DOHH2 (cell line): ENCODE results near the gene KLK15.
A peak's percentile ranks its signal among the peaks of the same experiment; 100 is the strongest.

ENCODE experiments used
- H3F3A ChIP-seq: fragments of 200-600 bp; sonication (generic), shearing (Covaris generic); 2 replicates; pipeline ENCODE4 v1.6.0; 2016; ENCODE audit warnings: antibody characterized with exemption, mild to moderate bottlenecking; ENCODE audit not compliant: control insufficient read depth, insufficient read depth
- H3K27ac ChIP-seq: fragments of 200-600 bp; sonication (generic); 2 replicates; pipeline ENCODE4 v1.5.1; 2014; ENCODE audit warnings: low read depth, mild to moderate bottlenecking, low read length, moderate library complexity
- H3K27me3 ChIP-seq: fragments of 200-600 bp; sonication (generic); 2 replicates; pipeline ENCODE4 v1.6.1; 2014; ENCODE audit warnings: mild to moderate bottlenecking, low read length, mixed read lengths; ENCODE audit not compliant: control insufficient read depth
- H3K36me3 ChIP-seq: fragments of 200-600 bp; sonication (generic); 2 replicates; pipeline ENCODE4 v1.6.1; 2014; ENCODE audit warnings: mild to moderate bottlenecking, low read length, moderate library complexity, mixed read lengths; ENCODE audit not compliant: control insufficient read depth
- H3K4me1 ChIP-seq: fragments of 200-600 bp; sonication (generic); 2 replicates; pipeline ENCODE4 v1.6.1; 2014; ENCODE audit warnings: mild to moderate bottlenecking, low read length, mixed read lengths; ENCODE audit not compliant: control insufficient read depth
- H3K4me2 ChIP-seq: fragments of 200-600 bp; sonication (generic); 2 replicates; pipeline ENCODE4 v1.6.0; 2014; ENCODE audit warnings: mild to moderate bottlenecking, low read length, moderate library complexity
- H3K4me3 ChIP-seq: fragments of 200-600 bp; sonication (generic); 2 replicates; pipeline ENCODE4 v1.5.1; 2014; ENCODE audit warnings: mild to moderate bottlenecking, low read length, mixed read lengths
- H3K79me2 ChIP-seq: fragments of 200-600 bp; sonication (generic); 2 replicates; pipeline ENCODE4 v1.6.1; 2014; ENCODE audit warnings: mild to moderate bottlenecking, low read length, mixed read lengths; ENCODE audit not compliant: control insufficient read depth
- H3K9me2 ChIP-seq: fragments of 200-600 bp; sonication (generic); replicated peaks from 2 replicates; pipeline ENCODE4 v1.6.1; 2014; ENCODE audit warnings: mild to moderate bottlenecking, low read length, mixed read lengths; ENCODE audit not compliant: control insufficient read depth
- H3K9me3 ChIP-seq: fragments of 200-600 bp; sonication (generic); 2 replicates; pipeline ENCODE4 v1.6.1; 2014; ENCODE audit warnings: antibody characterized with exemption, low read length, mixed read lengths; ENCODE audit not compliant: control insufficient read depth, insufficient read depth
- H4K20me1 ChIP-seq: fragments of 200-600 bp; sonication (generic); 2 replicates; pipeline ENCODE4 v1.6.0; 2014; ENCODE audit warnings: low read depth, mild to moderate bottlenecking, antibody characterized with exemption, low read length, moderate library complexity; ENCODE audit not compliant: control insufficient read depth, insufficient read depth
- EZH2phosphoT487 ChIP-seq: fragments of 200-600 bp; sonication (generic); IDR thresholded peaks from 2 replicates; pipeline ENCODE4 v1.6.1; 2017; ENCODE audit warnings: borderline replicate concordance, mild to moderate bottlenecking, antibody characterized with exemption, low read length, moderate library complexity, mixed read lengths
- TF ChIP-seq, protein P1 (sequence below): fragments of 200-600 bp; sonication (generic); IDR thresholded peaks from one replicate; pipeline ENCODE4 v1.5.1; 2014; ENCODE audit warnings: antibody characterized with exemption, mild to moderate bottlenecking, low read depth, low read length; ENCODE audit not compliant: poor library complexity, severe bottlenecking

KLK15 gene

GRCh38 chr19:50821622-50822021 is 11.8 kb downstream of the KLK15 start:
- Histone ChIP-seq H3K36me3 (no peaks in the 10 kb centered on the region), H3K27me3 (peaks cover 18% of the 10 kb centered on the region)

DNA sequence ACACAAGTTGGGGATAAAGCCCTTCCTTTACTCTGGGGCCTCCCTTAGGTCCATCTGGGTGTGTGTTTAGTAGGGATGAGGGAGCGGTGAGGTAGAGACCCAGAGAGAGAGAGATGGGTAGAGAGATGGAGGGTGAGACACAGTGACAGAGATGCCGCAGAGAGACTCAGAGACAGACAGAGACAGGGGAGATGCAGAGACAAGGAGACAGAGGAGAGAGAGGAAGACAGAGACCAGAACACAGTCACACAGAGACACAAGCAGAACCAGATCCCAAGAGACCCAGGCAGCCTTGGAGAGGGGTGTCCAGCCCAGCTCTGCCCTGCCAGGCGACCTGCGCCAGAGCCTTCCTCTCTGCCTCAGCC is 12.1 kb downstream of the KLK15 start:
- peak overlapping the region; percentile 93 for H3K4me2 ChIP-seq
- H3K27me3 ChIP-seq: peaks cover 18% of the 10 kb centered on the region

More at GRCh38 chr19:50821622-50822021, 11.8 kb downstream of the KLK15 start:
- H3F3A ChIP-seq: peaks cover 4% of the 10 kb centered on the region; the same call in 1 of the 2 replicates
- peaks cover 53% of the 10 kb centered on the region for H3K4me1 ChIP-seq
- no peak overlapping the region; the same call in 1 of the 2 replicates for H3K4me3 ChIP-seq
- no peaks in the 10 kb centered on the region for H3K9me2 ChIP-seq
- peak overlapping the region; percentile 93 for H3K4me2 ChIP-seq
- no peaks in the 10 kb centered on the region for H3K79me2 ChIP-seq
- no peak for TF ChIP-seq EZH2phosphoT487
- TF ChIP-seq, protein P1, sequence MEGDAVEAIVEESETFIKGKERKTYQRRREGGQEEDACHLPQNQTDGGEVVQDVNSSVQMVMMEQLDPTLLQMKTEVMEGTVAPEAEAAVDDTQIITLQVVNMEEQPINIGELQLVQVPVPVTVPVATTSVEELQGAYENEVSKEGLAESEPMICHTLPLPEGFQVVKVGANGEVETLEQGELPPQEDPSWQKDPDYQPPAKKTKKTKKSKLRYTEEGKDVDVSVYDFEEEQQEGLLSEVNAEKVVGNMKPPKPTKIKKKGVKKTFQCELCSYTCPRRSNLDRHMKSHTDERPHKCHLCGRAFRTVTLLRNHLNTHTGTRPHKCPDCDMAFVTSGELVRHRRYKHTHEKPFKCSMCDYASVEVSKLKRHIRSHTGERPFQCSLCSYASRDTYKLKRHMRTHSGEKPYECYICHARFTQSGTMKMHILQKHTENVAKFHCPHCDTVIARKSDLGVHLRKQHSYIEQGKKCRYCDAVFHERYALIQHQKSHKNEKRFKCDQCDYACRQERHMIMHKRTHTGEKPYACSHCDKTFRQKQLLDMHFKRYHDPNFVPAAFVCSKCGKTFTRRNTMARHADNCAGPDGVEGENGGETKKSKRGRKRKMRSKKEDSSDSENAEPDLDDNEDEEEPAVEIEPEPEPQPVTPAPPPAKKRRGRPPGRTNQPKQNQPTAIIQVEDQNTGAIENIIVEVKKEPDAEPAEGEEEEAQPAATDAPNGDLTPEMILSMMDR: no peak
- no peak overlapping the region for H3K27ac ChIP-seq
- no peaks in the 10 kb centered on the region for H4K20me1 ChIP-seq
- H3K9me3 ChIP-seq: no peaks in the 10 kb centered on the region

GRCh38 chr19:50820549-50821247 is 12.7 kb downstream of the KLK15 start:
- Histone ChIP-seq H3K36me3 (no peaks in the 10 kb centered on the region), H3K4me2 (peak overlapping the region; percentile 93), H3K9me2 (no peaks in the 10 kb centered on the region), H4K20me1 (no peaks in the 10 kb centered on the region), H3K27me3 (peaks cover 18% of the 10 kb centered on the region), H3K79me2 (no peaks in the 10 kb centered on the region), H3K27ac (peak overlapping the region; percentile 74), H3K4me1 (peaks cover 53% of the 10 kb centered on the region), H3K9me3 (no peaks in the 10 kb centered on the region), H3F3A (peaks cover 4% of the 10 kb centered on the region; the same call in 1 of the 2 replicates), H3K4me3 (peak overlapping the region; percentile 85)
- TF ChIP-seq, protein P1: no peak
- TF ChIP-seq EZH2phosphoT487: no peak

More for the DNA sequence above, 12.1 kb downstream of the KLK15 start:
- Histone ChIP-seq H3K9me3 (no peaks in the 10 kb centered on the region), H3K9me2 (no peaks in the 10 kb centered on the region), H4K20me1 (no peaks in the 10 kb centered on the region), H3K79me2 (no peaks in the 10 kb centered on the region), H3K4me1 (peaks cover 53% of the 10 kb centered on the region), H3K27ac (peak overlapping the region; percentile 62), H3F3A (peaks cover 4% of the 10 kb centered on the region; the same call in 1 of the 2 replicates), H3K36me3 (no peaks in the 10 kb centered on the region), H3K4me3 (peak overlapping the region; percentile 55)
- TF ChIP-seq EZH2phosphoT487: no peak
- TF ChIP-seq, protein P1: no peak
